ENCODE data around the gene RND2.

Gene RND2

DNA sequence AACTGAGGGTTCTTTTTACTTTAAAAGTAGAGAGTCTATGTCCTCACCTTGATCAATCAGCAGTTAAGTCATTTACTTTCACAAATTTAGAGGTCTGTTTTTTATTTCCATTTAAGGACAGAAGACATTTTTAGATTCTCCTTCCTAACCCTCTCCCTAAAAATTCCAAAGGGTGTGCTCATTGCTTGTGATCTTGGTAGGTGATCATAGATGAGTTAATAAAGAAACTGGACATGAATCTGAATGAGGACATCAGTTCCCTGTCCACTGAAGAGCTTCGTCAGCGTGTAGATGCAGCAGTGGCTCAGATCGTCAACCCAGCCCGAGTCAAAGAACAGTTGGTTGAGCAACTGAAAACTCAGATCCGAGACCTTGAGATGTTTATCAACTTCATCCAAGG, 35.9 kb upstream of the RND2 start:
- Histone ChIP-seq H3K14ac (ENCODE audit: low read length) (no peak overlapping the region), H3K27me3 (ENCODE audit: insufficient read depth, low read length) (no peaks in the 10 kb centered on the region), H4K12ac (ENCODE audit: low read depth, low read length) (no peak overlapping the region), H3K18ac (ENCODE audit: low read length) (no peak overlapping the region), H3K79me1 (ENCODE audit: low read length) (no peaks in the 10 kb centered on the region), H2AK5ac (ENCODE audit: low read length) (no peak overlapping the region), H3K4me1 (ENCODE audit: control insufficient read depth in 1 of 2, insufficient read depth in 2 of 2, low read length in 2 of 2) (no peaks in the 10 kb centered on the region), H2AFZ (ENCODE audit: insufficient read depth, low read length, poor library complexity) (no peak overlapping the region), H2BK5ac (ENCODE audit: low read depth, low read length, poor library complexity) (no peak overlapping the region), H3K23ac (ENCODE audit: low read length) (no peak overlapping the region), H2BK120ac (ENCODE audit: insufficient read depth, low read length, poor library complexity) (no peak overlapping the region), H3K9me3 (ENCODE audit: insufficient read depth, low read depth, low read length) (no peaks in the 10 kb centered on the region), H3K27ac (ENCODE audit: low read depth, low read length) (no peak overlapping the region), H3K4me3 (ENCODE audit: low read depth, low read length) (no peak overlapping the region), H4K8ac (ENCODE audit: low read depth, low read length) (no peak overlapping the region), H2BK12ac (ENCODE audit: low read length) (no peak overlapping the region), H3K79me2 (ENCODE audit: control insufficient read depth, insufficient read depth, low read length, poor library complexity) (no peaks in the 10 kb centered on the region), H3K4me2 (ENCODE audit: low read length) (no peak overlapping the region), H3K4ac (ENCODE audit: low read depth, low read length) (no peak overlapping the region), H3K36me3 (ENCODE audit: control insufficient read depth in 1 of 2, insufficient read depth in 2 of 2, low read length in 2 of 2) (peaks cover 34 to 46% of the 10 kb centered on the region in 2 experiments), H3K9ac (ENCODE audit: low read length) (no peak overlapping the region), H4K91ac (ENCODE audit: low read depth, low read length) (no peak overlapping the region)
- no peak for DNase-seq
- no CpG with 5 or more reads among the region's 5 CpGs for WGBS (ENCODE audit: extremely low coverage, insufficient coverage, insufficient read length)

DNA sequence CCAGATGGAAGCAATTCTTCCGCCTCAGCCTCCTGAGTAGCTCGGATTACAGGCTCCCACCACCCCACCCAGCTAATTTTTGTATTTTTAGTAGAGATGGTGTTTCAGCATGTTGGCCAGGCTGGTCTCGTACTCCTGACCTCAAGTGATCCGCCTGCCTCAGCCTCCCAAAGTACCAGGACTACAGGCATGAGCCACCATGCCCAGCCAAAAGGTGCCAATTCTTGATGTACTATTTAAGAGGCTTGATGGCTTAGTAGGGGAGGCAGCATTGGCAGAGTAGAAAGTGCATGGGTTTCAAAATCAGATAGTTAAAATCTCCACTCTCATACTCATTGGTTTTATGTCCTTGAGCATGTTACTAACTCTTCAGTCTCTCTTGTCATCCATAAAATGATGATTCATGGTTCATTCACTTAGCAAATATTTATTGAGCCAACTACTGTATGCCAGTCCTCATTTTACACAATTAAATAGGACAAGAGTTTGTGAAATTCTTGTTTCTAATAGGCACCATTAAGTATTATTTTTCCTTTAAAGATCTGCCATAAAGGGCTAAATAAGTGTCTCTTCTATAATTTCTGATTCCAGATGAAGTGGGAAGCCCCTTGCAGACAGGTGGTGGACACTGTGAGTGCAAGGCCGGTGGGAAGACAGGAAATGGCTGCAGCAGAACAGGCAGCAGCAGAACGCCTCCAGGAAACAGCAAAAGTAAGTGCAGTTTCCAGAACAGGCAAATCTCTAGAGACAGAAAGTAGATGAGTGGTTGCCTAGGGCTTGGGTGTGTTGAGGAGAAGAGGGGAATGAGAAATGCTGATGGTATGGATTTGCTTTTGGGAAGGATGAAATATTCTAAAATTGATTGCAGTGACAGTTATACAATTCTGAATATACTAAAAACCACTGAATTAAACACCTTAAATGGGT, 35.0 kb upstream of the RND2 start:
- Histone ChIP-seq H3K4me2 (ENCODE audit: low read length) (no peak overlapping the region), H2BK120ac (ENCODE audit: insufficient read depth, low read length, poor library complexity) (no peak overlapping the region), H3K9me3 (ENCODE audit: insufficient read depth, low read depth, low read length) (no peaks in the 10 kb centered on the region), H3K27ac (ENCODE audit: low read depth, low read length) (no peak overlapping the region), H2BK5ac (ENCODE audit: low read depth, low read length, poor library complexity) (no peak overlapping the region), H3K4me3 (ENCODE audit: low read depth, low read length) (no peak overlapping the region), H3K4me1 (ENCODE audit: control insufficient read depth in 1 of 2, insufficient read depth in 2 of 2, low read length in 2 of 2) (no peaks in the 10 kb centered on the region), H3K27me3 (ENCODE audit: insufficient read depth, low read length) (no peaks in the 10 kb centered on the region), H2AFZ (ENCODE audit: insufficient read depth, low read length, poor library complexity) (no peak overlapping the region), H3K9ac (ENCODE audit: low read length) (no peak overlapping the region), H3K14ac (ENCODE audit: low read length) (no peak overlapping the region), H3K4ac (ENCODE audit: low read depth, low read length) (no peak overlapping the region), H3K36me3 (ENCODE audit: control insufficient read depth in 1 of 2, insufficient read depth in 2 of 2, low read length in 2 of 2) (peaks cover 31 to 48% of the 10 kb centered on the region in 2 experiments), H4K8ac (ENCODE audit: low read depth, low read length) (no peak overlapping the region), H2BK12ac (ENCODE audit: low read length) (no peak overlapping the region), H3K79me2 (ENCODE audit: control insufficient read depth, insufficient read depth, low read length, poor library complexity) (no peaks in the 10 kb centered on the region), H3K18ac (ENCODE audit: low read length) (no peak overlapping the region), H3K79me1 (ENCODE audit: low read length) (no peaks in the 10 kb centered on the region), H2AK5ac (ENCODE audit: low read length) (no peak overlapping the region), H4K12ac (ENCODE audit: low read depth, low read length) (no peak overlapping the region), H3K23ac (ENCODE audit: low read length) (no peak overlapping the region), H4K91ac (ENCODE audit: low read depth, low read length) (no peak overlapping the region)
- WGBS (ENCODE audit: extremely low coverage, insufficient coverage, insufficient read length), result no CpG with 5 or more reads among the region's 6 CpGs
- no peak for DNase-seq

DNA sequence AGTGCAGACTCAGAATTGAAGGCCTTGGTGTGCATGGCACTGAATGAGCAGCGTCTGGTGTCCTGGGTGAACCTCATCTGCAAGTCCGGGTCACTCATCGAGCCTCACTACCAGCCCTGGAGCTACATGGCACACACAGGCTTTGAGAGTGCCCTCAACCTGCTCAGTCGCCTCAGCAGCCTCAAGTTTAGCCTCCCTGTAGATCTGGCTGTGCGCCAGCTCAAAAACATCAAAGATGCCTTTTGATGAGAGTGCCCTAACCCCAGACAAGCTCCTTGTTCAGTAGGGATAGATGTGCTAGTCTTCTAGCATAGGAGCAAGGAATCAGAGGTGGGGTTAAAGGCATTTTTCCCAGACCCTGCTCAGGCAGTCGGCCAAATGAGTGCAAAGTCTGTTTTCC, 33.6 kb upstream of the RND2 start:
- H3K27ac ChIP-seq (ENCODE audit: low read depth, low read length), result no peak overlapping the region
- H3K4me3 ChIP-seq (ENCODE audit: low read depth, low read length), result no peak overlapping the region
- peaks cover 31 to 45% of the 10 kb centered on the region in 2 experiments for H3K36me3 ChIP-seq (ENCODE audit: control insufficient read depth in 1 of 2, insufficient read depth in 2 of 2, low read length in 2 of 2)
- H3K14ac ChIP-seq (ENCODE audit: low read length), result no peak overlapping the region
- H4K8ac ChIP-seq (ENCODE audit: low read depth, low read length), result no peak overlapping the region
- H2BK12ac ChIP-seq (ENCODE audit: low read length), result no peak overlapping the region
- no peak overlapping the region for H3K23ac ChIP-seq (ENCODE audit: low read length)
- no peaks in the 10 kb centered on the region for H3K79me1 ChIP-seq (ENCODE audit: low read length)
- DNase-seq, result no peak
- no peak overlapping the region for H3K9ac ChIP-seq (ENCODE audit: low read length)
- no peak overlapping the region for H3K4ac ChIP-seq (ENCODE audit: low read depth, low read length)
- H2BK120ac ChIP-seq (ENCODE audit: insufficient read depth, low read length, poor library complexity), result no peak overlapping the region
- no peaks in the 10 kb centered on the region for H3K79me2 ChIP-seq (ENCODE audit: control insufficient read depth, insufficient read depth, low read length, poor library complexity)
- no peaks in the 10 kb centered on the region for H3K9me3 ChIP-seq (ENCODE audit: insufficient read depth, low read depth, low read length)
- H3K4me1 ChIP-seq (ENCODE audit: control insufficient read depth in 1 of 2, insufficient read depth in 2 of 2, low read length in 2 of 2), result no peaks in the 10 kb centered on the region
- no peak overlapping the region for H2BK5ac ChIP-seq (ENCODE audit: low read depth, low read length, poor library complexity)
- H2AK5ac ChIP-seq (ENCODE audit: low read length), result no peak overlapping the region
- no peak overlapping the region for H3K18ac ChIP-seq (ENCODE audit: low read length)
- no peak overlapping the region for H4K91ac ChIP-seq (ENCODE audit: low read depth, low read length)
- no peak overlapping the region for H3K4me2 ChIP-seq (ENCODE audit: low read length)
- WGBS (ENCODE audit: extremely low coverage, insufficient coverage, insufficient read length), result no CpG with 5 or more reads among the region's 6 CpGs
- no peaks in the 10 kb centered on the region for H3K27me3 ChIP-seq (ENCODE audit: insufficient read depth, low read length)
- no peak overlapping the region for H2AFZ ChIP-seq (ENCODE audit: insufficient read depth, low read length, poor library complexity)
- no peak overlapping the region for H4K12ac ChIP-seq (ENCODE audit: low read depth, low read length)

DNA sequence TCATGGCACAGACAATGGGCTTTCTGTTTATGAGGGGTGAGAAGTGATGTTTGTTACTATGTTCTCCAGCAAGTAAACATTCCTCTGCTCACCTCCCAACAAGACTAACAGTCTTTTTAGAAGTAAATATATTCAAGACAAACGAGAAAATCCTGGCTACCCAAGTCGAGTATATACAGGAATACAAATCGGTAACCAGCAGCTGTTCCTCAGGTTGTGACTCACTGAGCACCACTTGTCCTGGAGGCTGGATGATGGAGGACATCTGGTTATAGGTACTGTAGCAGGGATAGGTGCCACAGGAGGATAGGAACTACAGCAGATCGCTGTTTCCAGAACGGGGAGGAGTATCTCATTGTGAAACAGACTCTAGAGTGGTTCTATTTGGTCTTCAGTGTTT, 32.2 kb upstream of the RND2 start:
- H3K79me1 ChIP-seq (ENCODE audit: low read length), result no peaks in the 10 kb centered on the region
- no CpG with 5 or more reads among the region's 5 CpGs for WGBS (ENCODE audit: extremely low coverage, insufficient coverage, insufficient read length)
- H3K4me2 ChIP-seq (ENCODE audit: low read length), result no peak overlapping the region
- no peak overlapping the region for H3K14ac ChIP-seq (ENCODE audit: low read length)
- peaks cover 2 to 3% of the 10 kb centered on the region in 2 experiments for H3K4me1 ChIP-seq (ENCODE audit: control insufficient read depth in 1 of 2, insufficient read depth in 2 of 2, low read length in 2 of 2)
- no peak overlapping the region for H3K4me3 ChIP-seq (ENCODE audit: low read depth, low read length)
- no peak overlapping the region for H3K4ac ChIP-seq (ENCODE audit: low read depth, low read length)
- H3K23ac ChIP-seq (ENCODE audit: low read length), result no peak overlapping the region
- no peak overlapping the region for H2BK120ac ChIP-seq (ENCODE audit: insufficient read depth, low read length, poor library complexity)
- no peak overlapping the region for H2AK5ac ChIP-seq (ENCODE audit: low read length)
- H2AFZ ChIP-seq (ENCODE audit: insufficient read depth, low read length, poor library complexity), result no peak overlapping the region
- no peak overlapping the region for H3K27ac ChIP-seq (ENCODE audit: low read depth, low read length)
- no peak overlapping the region for H4K8ac ChIP-seq (ENCODE audit: low read depth, low read length)
- no peak overlapping the region for H2BK12ac ChIP-seq (ENCODE audit: low read length)
- no peaks in the 10 kb centered on the region for H3K27me3 ChIP-seq (ENCODE audit: insufficient read depth, low read length)
- H3K79me2 ChIP-seq (ENCODE audit: control insufficient read depth, insufficient read depth, low read length, poor library complexity), result no peaks in the 10 kb centered on the region
- no peak overlapping the region for H4K12ac ChIP-seq (ENCODE audit: low read depth, low read length)
- DNase-seq, result peak in 1 of 2 donors; percentile 5
- no peaks in the 10 kb centered on the region for H3K9me3 ChIP-seq (ENCODE audit: insufficient read depth, low read depth, low read length)
- H3K36me3 ChIP-seq (ENCODE audit: control insufficient read depth in 1 of 2, insufficient read depth in 2 of 2, low read length in 2 of 2), result peaks cover 24 to 37% of the 10 kb centered on the region in 2 experiments
- no peak overlapping the region for H3K18ac ChIP-seq (ENCODE audit: low read length)
- no peak overlapping the region for H4K91ac ChIP-seq (ENCODE audit: low read depth, low read length)
- no peak overlapping the region for H2BK5ac ChIP-seq (ENCODE audit: low read depth, low read length, poor library complexity)
- H3K9ac ChIP-seq (ENCODE audit: low read length), result no peak overlapping the region
